ENCODE results near the gene SLC35E3. TPM values are rescaled to one million over a fixed set of nuclear protein-coding genes. Genes with fewer than 3 reads are reported as not detected.

Gene SLC35E3
- polyA plus RNA-seq, 1 of the 3 experiments (the other 2 are of a cell fraction): 5.7 TPM

- ChIA-PET POLR2A (no interaction called here), CTCF (interaction anchor here (0.8 to 1.8 kb wide), 2 partner anchors 10 to 18 kb away, joined by 3 to 4 read pairs; no protein-coding TSS in a partner anchor)
- 88% methylated on average over 6 of the region's 6 CpGs for WGBS (ENCODE audit: low lambda C conversion rate)
These were observed 35.8 kb downstream of the SLC35E3 start for GRCh38 chr12:68781728-68782127.

GRCh38 chr12:68784015-68784414 is 38.0 kb downstream of the SLC35E3 start:
- Histone ChIP-seq H3K27me3 (ENCODE audit: insufficient read depth) (no peaks in the 10 kb centered on the region), H3K9me3 (no peaks in the 10 kb centered on the region), H3K4me2 (no peak overlapping the region), H3K9ac (no peak overlapping the region), H3K27ac (ENCODE audit: low read depth in 2 of 2, low read length in 1 of 2) (no peak overlapping the region), H3F3A (replicated peaks; ENCODE audit: insufficient read depth) (peaks cover 7% of the 10 kb centered on the region), H4K20me1 (ENCODE audit: insufficient read depth) (no peaks in the 10 kb centered on the region), H3K4me3 (ENCODE audit: low read depth in 2 of 2, low read length in 1 of 2) (no peak overlapping the region), H2AFZ (ENCODE audit: low read depth) (no peak overlapping the region), H3K9me2 (no peaks in the 10 kb centered on the region), H3K36me3 (replicated peaks in 1 of 2; ENCODE audit: control insufficient read depth in 1 of 2, insufficient read depth in 2 of 2, low read length in 1 of 2) (no peaks in the 10 kb centered on the region), H3K4me1 (ENCODE audit: control insufficient read depth in 1 of 2, insufficient read depth in 2 of 2, low read depth in 1 of 2, low read length in 1 of 2) (no peaks in the 10 kb centered on the region), H3K79me2 (ENCODE audit: insufficient read depth) (no peaks in the 10 kb centered on the region)
- DNase-seq: no peak
- POLR2A ChIA-PET: no interaction called here
- WGBS (ENCODE audit: low lambda C conversion rate): 92% methylated on average over 8 of the region's 8 CpGs
- TF ChIP-seq TEAD4 (IDR thresholded peaks at IDR 0.05; ENCODE audit: borderline replicate concordance, insufficient read depth) (no peak), JUND (IDR thresholded peaks at IDR 0.05) (no peak), FOXM1 (IDR thresholded peaks at IDR 0.05; ENCODE audit: low read depth) (no peak), NFIC (IDR thresholded peaks at IDR 0.05; ENCODE audit: borderline replicate concordance) (no peak), USF1 (IDR thresholded peaks at IDR 0.05; ENCODE audit: borderline replicate concordance, low read depth) (no peak)
- CTCF ChIA-PET: interaction anchor here (0.7 kb wide), 1 partner anchor 1515 kb away, joined by 4 read pairs; the partner anchor contains the start of gene CAND1

More at GRCh38 chr12:68781728-68782127, 35.8 kb downstream of the SLC35E3 start:
- Histone ChIP-seq H3K9me3 (no peaks in the 10 kb centered on the region), H3K4me3 (ENCODE audit: low read depth in 2 of 2, low read length in 1 of 2) (no peak overlapping the region), H4K20me1 (ENCODE audit: insufficient read depth) (no peaks in the 10 kb centered on the region), H3K36me3 (replicated peaks in 1 of 2; ENCODE audit: control insufficient read depth in 1 of 2, insufficient read depth in 2 of 2, low read length in 1 of 2) (no peaks in the 10 kb centered on the region), H3K27me3 (ENCODE audit: insufficient read depth) (no peaks in the 10 kb centered on the region), H3K4me1 (ENCODE audit: control insufficient read depth in 1 of 2, insufficient read depth in 2 of 2, low read depth in 1 of 2, low read length in 1 of 2) (no peaks in the 10 kb centered on the region), H3F3A (replicated peaks; ENCODE audit: insufficient read depth) (no peaks in the 10 kb centered on the region), H3K9ac (no peak overlapping the region), H3K4me2 (no peak overlapping the region), H3K79me2 (ENCODE audit: insufficient read depth) (no peaks in the 10 kb centered on the region), H3K9me2 (no peaks in the 10 kb centered on the region), H2AFZ (ENCODE audit: low read depth) (no peak overlapping the region), H3K27ac (ENCODE audit: low read depth in 2 of 2, low read length in 1 of 2) (no peak overlapping the region)
- no peak for TF ChIP-seq IRF3 (IDR thresholded peaks at IDR 0.05; ENCODE audit: low read depth, low read length)
- no peak for DNase-seq

- no peaks in the 10 kb centered on the region for H3K9me2 ChIP-seq
- H3K27ac ChIP-seq (ENCODE audit: low read depth in 2 of 2, low read length in 1 of 2): no peak overlapping the region
- ChIA-PET CTCF (interaction anchor here (0.6 to 0.8 kb wide), 2 partner anchors 12 to 1013 kb away, joined by 3 read pairs; no protein-coding TSS in a partner anchor), POLR2A (no interaction called here)
- H3K4me2 ChIP-seq: no peak overlapping the region
- no peaks in the 10 kb centered on the region for H3K36me3 ChIP-seq (replicated peaks in 1 of 2; ENCODE audit: control insufficient read depth in 1 of 2, insufficient read depth in 2 of 2, low read length in 1 of 2)
- WGBS (ENCODE audit: low lambda C conversion rate): 74% methylated on average over 2 of the region's 2 CpGs
- no peak overlapping the region for H3K4me3 ChIP-seq (ENCODE audit: low read depth in 2 of 2, low read length in 1 of 2)
- H2AFZ ChIP-seq (ENCODE audit: low read depth): no peak overlapping the region
- no peaks in the 10 kb centered on the region for H3K79me2 ChIP-seq (ENCODE audit: insufficient read depth)
- no peaks in the 10 kb centered on the region for H3K27me3 ChIP-seq (ENCODE audit: insufficient read depth)
- no peaks in the 10 kb centered on the region for H3K9me3 ChIP-seq
- no peak overlapping the region for H3K9ac ChIP-seq
- no peaks in the 10 kb centered on the region for H3K4me1 ChIP-seq (ENCODE audit: control insufficient read depth in 1 of 2, insufficient read depth in 2 of 2, low read depth in 1 of 2, low read length in 1 of 2)
- DNase-seq: no peak
- peaks cover 7% of the 10 kb centered on the region for H3F3A ChIP-seq (replicated peaks; ENCODE audit: insufficient read depth)
- H4K20me1 ChIP-seq (ENCODE audit: insufficient read depth): no peaks in the 10 kb centered on the region
- TF ChIP-seq TAF1 (IDR thresholded peaks at IDR 0.05; ENCODE audit: borderline replicate concordance, low read depth, low read length): no peak
- no peak for TF ChIP-seq FOXJ3 (CRISPR knock-in tag; IDR thresholded peaks at IDR 0.05)
- no peak for TF ChIP-seq RCOR1 (IDR thresholded peaks at IDR 0.05; ENCODE audit: low read length)
- no peak for TF ChIP-seq TEAD4 (IDR thresholded peaks at IDR 0.05; ENCODE audit: borderline replicate concordance, insufficient read depth)
- TF ChIP-seq SMC3 (IDR thresholded peaks at IDR 0.05; ENCODE audit: low read depth, low read length): no peak
- no peak for TF ChIP-seq RXRA (IDR thresholded peaks at IDR 0.05; ENCODE audit: borderline replicate concordance, low read depth)
- no peak for TF ChIP-seq FOXM1 (IDR thresholded peaks at IDR 0.05; ENCODE audit: low read depth)
- TF ChIP-seq USF2 (IDR thresholded peaks at IDR 0.05; ENCODE audit: borderline replicate concordance, low read depth, low read length): no peak
- no peak for TF ChIP-seq EP300 (IDR thresholded peaks at IDR 0.05; ENCODE audit: borderline replicate concordance in 1 of 2, low read depth in 1 of 2, low read length in 1 of 2)
- TF ChIP-seq PBX3 (IDR thresholded peaks at IDR 0.05): no peak
- no peak for TF ChIP-seq RAD21 (IDR thresholded peaks at IDR 0.05; ENCODE audit: low read length)
- no peak for TF ChIP-seq EZH2phosphoT487 (IDR thresholded peaks at IDR 0.05; ENCODE audit: borderline replicate concordance, low read depth)
- no peak for TF ChIP-seq RFX5 (IDR thresholded peaks at IDR 0.05; ENCODE audit: low read length)
- no peak for TF ChIP-seq NFIC (IDR thresholded peaks at IDR 0.05; ENCODE audit: borderline replicate concordance)
- no peak for TF ChIP-seq TCF12 (IDR thresholded peaks at IDR 0.05)
- TF ChIP-seq ELF1 (IDR thresholded peaks at IDR 0.05): no peak
- TF ChIP-seq MAX (IDR thresholded peaks at IDR 0.05; ENCODE audit: low read depth): no peak
These were observed 39.4 kb downstream of the SLC35E3 start for GRCh38 chr12:68785358-68785757.
